Esophagus muscularis mucosa (tissue), 4 donors: Measurements from ENCODE around the gene KIAA1755.

Experiments used
- CTCF ChIP-seq, 3 experiments: fragments of 200-600 bp in 2 of 3; fragments of 450-650 bp in 1 of 3; sonication (generic) in 2 of 3; IDR thresholded peaks; one replicate each; pipeline ENCODE4 v1.5.1; 2017 to 2019; ENCODE audit warnings: antibody characterized with exemption in 3 of 3, mild to moderate bottlenecking in 2 of 3, moderate library complexity in 1 of 3
- EP300 ChIP-seq: sonication (generic); formaldehyde crosslinking; IDR thresholded peaks from one replicate; pipeline ENCODE4 v1.6.1; 2017; ENCODE audit warnings: antibody characterized with exemption
- POLR2A ChIP-seq: fragments of 450-650 bp; IDR thresholded peaks from one replicate; pipeline ENCODE4 v1.6.1; 2017; ENCODE audit warnings: antibody characterized with exemption, moderate library complexity, mild to moderate bottlenecking, low read depth
- POLR2AphosphoS5 ChIP-seq, 2 donors: sonication (generic); formaldehyde crosslinking; IDR thresholded peaks; one replicate each; pipeline ENCODE4 v1.6.1; 2017; ENCODE audit warnings: antibody characterized with exemption in 2 of 2

- TF ChIP-seq CTCF (IDR thresholded peaks at IDR 0.05): no peak
- TF ChIP-seq POLR2A: no peak
- no peak for TF ChIP-seq POLR2AphosphoS5 (IDR thresholded peaks at IDR 0.05)
- TF ChIP-seq EP300: no peak
Observed at GRCh38 chr20:38227420-38228360, 32.8 kb downstream of the KIAA1755 start.
